Measurements from ENCODE around the gene DUSP1.
A peak's percentile ranks its signal among the peaks of the same experiment; 100 is the strongest.

DUSP1 gene

DNA sequence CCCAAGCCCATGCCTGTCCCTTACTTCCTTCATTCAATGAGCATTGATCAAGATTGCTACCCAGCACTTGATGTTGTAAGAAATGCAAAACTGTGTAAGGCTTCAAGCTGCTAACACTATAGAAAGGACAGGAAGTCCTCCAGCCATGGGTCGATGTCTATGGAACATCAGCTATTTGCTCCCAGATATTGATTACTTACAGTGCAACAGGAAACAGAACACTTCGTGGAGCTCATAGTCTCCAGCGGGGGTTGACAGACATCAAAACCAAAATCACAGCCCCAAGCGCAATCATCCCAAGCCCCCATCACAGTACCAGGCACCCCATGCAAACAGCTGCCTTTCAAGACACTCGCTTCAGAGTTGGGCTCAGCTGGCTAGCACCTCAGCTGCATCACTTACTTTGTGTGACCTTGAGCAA lies 26.8 kb upstream of the DUSP1 start:
- Histone ChIP-seq H3K27ac (ENCODE audit: insufficient read depth, low read depth, low read length, poor library complexity, severe bottlenecking) (no peak overlapping the region), H3K4me3 (ENCODE audit: insufficient read depth, low read depth, low read length) (no peak overlapping the region), H3K36me3 (ENCODE audit: control insufficient read depth, insufficient read depth, low read length) (no peaks in the 10 kb centered on the region), H3K9me3 (ENCODE audit: control insufficient read depth, low read length) (no peaks in the 10 kb centered on the region), H3K4me1 (ENCODE audit: control insufficient read depth, insufficient read depth, low read length) (no peaks in the 10 kb centered on the region), H3K27me3 (ENCODE audit: control insufficient read depth, insufficient read depth, low read length, poor library complexity, severe bottlenecking) (no peaks in the 10 kb centered on the region)
- 75 to 83% methylated on average over 5 of the region's 5 CpGs for WGBS, 2 experiments

DNA sequence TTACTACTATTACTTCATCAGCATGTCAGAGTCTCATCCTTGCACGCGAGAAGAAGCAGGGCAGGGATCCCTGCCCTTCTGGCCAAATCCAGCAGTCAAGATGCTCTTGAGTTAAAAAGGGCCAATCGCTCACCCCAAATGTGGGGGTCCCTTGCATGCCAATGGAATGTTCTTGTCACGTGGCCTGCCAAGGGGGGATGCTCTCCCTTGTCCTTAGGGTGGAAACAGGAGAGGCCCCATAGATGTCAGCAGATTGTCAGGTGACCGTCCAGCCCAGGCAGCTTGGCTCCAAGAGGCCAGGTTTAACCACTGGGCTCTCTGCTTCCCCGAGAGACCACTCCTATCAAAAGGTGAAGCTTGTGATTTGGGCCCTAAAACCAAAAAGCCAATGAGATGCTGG lies 25.3 kb upstream of the DUSP1 start:
- no peaks in the 10 kb centered on the region for H3K27me3 ChIP-seq (ENCODE audit: control insufficient read depth, insufficient read depth, low read length, poor library complexity, severe bottlenecking)
- no peaks in the 10 kb centered on the region for H3K4me1 ChIP-seq (ENCODE audit: control insufficient read depth, insufficient read depth, low read length)
- H3K4me3 ChIP-seq (ENCODE audit: insufficient read depth, low read depth, low read length): no peak overlapping the region
- H3K9me3 ChIP-seq (ENCODE audit: control insufficient read depth, low read length): no peaks in the 10 kb centered on the region
- H3K36me3 ChIP-seq (ENCODE audit: control insufficient read depth, insufficient read depth, low read length): no peaks in the 10 kb centered on the region
- H3K27ac ChIP-seq (ENCODE audit: insufficient read depth, low read depth, low read length, poor library complexity, severe bottlenecking): no peak overlapping the region
- 89 to 94% methylated on average over 6 of the region's 6 CpGs for WGBS, 2 experiments

DNA sequence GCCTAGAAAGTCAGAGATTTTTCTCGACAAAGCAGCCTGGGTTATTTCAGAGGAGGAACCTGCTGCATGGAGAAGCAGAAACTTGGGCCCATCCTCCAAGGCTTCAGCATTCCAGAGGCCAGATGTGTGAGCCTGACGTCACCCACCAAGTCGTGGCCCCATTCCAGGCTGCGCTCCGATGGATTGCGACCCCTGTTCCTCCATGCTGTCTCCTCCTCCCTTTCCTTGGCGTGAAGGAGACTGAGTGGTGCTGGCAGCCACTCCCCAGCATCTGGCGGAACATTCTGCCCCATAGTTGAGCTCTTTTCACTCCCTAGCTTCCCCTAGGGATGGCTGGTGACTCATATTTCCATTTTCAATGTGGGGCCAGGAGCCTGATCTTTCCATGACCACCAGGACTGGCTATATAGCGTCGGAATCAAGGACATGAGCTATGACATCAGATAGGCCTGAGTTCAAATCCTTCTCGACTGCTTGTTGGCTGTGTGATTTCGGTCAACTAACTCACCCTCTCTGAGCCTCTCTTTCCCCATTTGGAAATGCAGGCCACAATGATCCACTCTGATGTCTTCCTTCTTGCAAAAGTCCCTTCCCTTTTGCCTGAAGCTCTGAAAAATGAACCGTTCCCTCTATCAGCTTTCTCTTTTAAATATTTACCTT lies 24.5 kb upstream of the DUSP1 start:
- Histone ChIP-seq H3K36me3 (ENCODE audit: control insufficient read depth, insufficient read depth, low read length) (no peaks in the 10 kb centered on the region), H3K4me3 (ENCODE audit: insufficient read depth, low read depth, low read length) (no peak overlapping the region), H3K9me3 (ENCODE audit: control insufficient read depth, low read length) (no peaks in the 10 kb centered on the region), H3K27me3 (ENCODE audit: control insufficient read depth, insufficient read depth, low read length, poor library complexity, severe bottlenecking) (no peaks in the 10 kb centered on the region), H3K4me1 (ENCODE audit: control insufficient read depth, insufficient read depth, low read length) (no peaks in the 10 kb centered on the region), H3K27ac (ENCODE audit: insufficient read depth, low read depth, low read length, poor library complexity, severe bottlenecking) (no peak overlapping the region)
- 82 to 83% methylated on average over 13 of the region's 13 CpGs for WGBS, 2 experiments

DNA sequence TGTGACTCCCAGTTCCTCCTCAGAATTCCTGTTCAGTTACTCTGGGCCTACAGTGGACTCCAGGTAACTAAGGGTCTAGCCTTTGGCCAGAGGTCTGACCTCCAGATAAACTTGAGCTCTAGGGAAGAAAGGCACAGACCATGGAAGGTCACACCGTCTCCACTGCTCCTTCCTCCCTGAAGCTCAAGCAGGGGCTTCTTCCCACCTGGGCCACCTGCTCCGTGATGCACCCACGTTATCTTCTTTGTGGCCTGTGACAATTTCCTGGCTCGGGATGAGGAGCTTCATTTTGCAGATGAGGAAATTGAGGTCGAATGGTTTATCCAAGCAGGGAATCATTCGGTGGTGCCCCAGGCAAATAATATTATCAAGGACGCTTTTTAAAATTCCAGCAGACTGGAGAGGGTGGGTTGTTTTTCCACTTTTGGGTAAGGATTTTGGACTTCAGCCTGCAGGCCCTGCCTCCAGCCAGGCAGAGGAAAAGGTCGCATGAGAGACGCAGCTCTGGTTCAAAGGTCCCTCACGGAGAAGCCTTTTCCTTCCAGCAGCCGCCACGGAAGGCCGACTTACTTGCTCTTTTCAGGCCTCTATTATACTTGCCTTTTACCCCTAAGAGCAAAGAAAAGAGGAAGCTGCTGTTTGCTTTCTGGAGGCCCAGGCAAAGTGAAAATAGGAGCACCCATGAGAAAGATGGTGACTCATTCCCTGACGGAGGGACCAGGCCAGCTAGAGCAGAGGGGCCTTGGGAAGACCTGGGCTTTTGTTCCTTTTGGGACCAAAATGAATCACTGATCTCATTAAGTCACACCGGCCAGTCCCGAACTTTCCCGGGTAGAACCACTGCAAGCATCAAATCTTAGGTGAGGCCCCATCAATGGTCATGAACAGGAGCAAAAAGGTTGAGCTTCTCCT lies 22.8 kb upstream of the DUSP1 start:
- WGBS, 2 experiments: 91 to 92% methylated on average over 17 of the region's 17 CpGs
- no peaks in the 10 kb centered on the region for H3K27me3 ChIP-seq (ENCODE audit: control insufficient read depth, insufficient read depth, low read length, poor library complexity, severe bottlenecking)
- H3K9me3 ChIP-seq (ENCODE audit: control insufficient read depth, low read length): no peaks in the 10 kb centered on the region
- H3K4me3 ChIP-seq (ENCODE audit: insufficient read depth, low read depth, low read length): no peak overlapping the region
- peaks cover 11% of the 10 kb centered on the region for H3K4me1 ChIP-seq (ENCODE audit: control insufficient read depth, insufficient read depth, low read length)
- no peaks in the 10 kb centered on the region for H3K36me3 ChIP-seq (ENCODE audit: control insufficient read depth, insufficient read depth, low read length)
- H3K27ac ChIP-seq (ENCODE audit: insufficient read depth, low read depth, low read length, poor library complexity, severe bottlenecking): peak overlapping the region; percentile 26

DNA sequence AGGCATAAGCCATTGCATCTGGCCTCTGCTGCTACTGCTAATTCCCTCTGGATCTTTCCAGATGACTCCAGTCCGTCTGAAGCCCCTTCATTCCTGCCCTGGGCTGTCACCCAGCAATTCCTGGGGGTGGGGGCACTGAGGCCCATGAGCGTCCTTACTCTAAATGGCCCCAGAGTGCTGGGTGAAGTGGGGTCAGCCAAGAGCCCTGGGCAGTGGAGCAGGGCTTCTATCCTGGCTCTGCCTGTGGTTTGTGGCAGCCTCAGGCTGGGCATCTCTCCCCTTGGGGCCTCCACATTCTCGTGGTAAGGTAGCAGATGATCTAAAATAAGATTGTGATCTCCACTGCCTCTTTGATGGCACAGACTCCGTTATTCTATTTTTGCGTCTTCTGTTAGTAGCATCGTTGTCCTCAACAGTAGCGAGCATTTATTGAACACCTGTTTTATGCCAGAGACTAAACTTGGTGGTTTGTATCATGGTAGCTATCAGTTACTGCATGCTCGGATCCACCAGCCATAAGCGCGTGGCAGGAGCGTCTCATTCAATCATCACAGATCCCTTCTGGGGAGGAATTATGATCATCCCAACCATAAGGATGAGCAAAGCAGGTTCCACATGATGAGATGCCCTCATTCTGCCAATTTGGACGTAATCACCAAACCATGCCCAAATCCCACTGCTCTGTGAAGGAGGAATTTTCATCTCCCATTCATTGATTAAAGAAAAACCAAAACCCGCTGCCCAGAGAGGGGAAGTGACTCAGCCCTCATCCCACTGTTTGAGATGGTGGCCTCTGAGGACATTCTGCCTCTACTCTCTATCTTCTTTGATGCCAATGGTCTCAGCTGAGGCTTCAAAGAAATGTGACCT lies 21.9 kb upstream of the DUSP1 start:
- no peak overlapping the region for H3K4me3 ChIP-seq (ENCODE audit: insufficient read depth, low read depth, low read length)
- no peaks in the 10 kb centered on the region for H3K9me3 ChIP-seq (ENCODE audit: control insufficient read depth, low read length)
- H3K36me3 ChIP-seq (ENCODE audit: control insufficient read depth, insufficient read depth, low read length): no peaks in the 10 kb centered on the region
- H3K27me3 ChIP-seq (ENCODE audit: control insufficient read depth, insufficient read depth, low read length, poor library complexity, severe bottlenecking): no peaks in the 10 kb centered on the region
- no peak overlapping the region for H3K27ac ChIP-seq (ENCODE audit: insufficient read depth, low read depth, low read length, poor library complexity, severe bottlenecking)
- peaks cover 11% of the 10 kb centered on the region for H3K4me1 ChIP-seq (ENCODE audit: control insufficient read depth, insufficient read depth, low read length)
- 92 to 95% methylated on average over 13 of the region's 13 CpGs for WGBS, 2 experiments

DNA sequence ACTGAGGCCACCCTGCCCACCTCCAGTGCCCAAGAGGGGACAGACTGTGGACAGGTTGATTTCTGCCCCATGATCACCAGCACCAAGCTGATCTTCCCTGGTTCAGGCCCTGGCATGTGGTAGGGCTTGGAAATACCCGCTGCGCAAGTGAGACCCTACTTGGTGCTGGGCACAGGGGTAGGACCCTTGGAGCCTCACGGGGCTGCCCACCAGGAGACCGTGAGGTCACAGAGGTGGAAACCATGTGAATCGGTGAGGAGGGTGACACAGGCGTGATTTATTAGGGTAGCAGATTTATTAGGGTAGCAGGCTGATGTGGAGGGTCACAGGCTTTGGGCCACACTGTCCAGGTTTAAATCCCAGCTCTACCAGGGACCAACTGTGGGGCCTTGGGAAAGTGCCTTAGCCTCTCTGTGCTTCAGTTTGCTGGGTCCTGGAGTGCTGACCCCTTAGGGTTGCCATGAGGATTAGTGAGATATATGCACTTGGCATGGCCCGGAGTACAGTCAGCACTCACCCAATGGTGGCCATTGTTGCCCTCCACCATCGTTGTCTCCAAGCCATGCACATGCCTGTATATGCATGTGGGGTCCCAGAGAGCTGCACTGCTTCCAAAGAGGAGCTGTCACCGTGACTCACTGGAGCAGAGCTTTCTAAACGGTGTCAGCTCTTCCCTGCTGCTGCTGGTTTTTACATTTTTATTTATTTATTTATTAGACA lies 20.9 kb upstream of the DUSP1 start:
- 93% methylated on average over 10 of the region's 10 CpGs for WGBS, 2 experiments
- Histone ChIP-seq H3K27ac (ENCODE audit: insufficient read depth, low read depth, low read length, poor library complexity, severe bottlenecking) (no peak overlapping the region), H3K4me1 (ENCODE audit: control insufficient read depth, insufficient read depth, low read length) (peaks cover 11% of the 10 kb centered on the region), H3K4me3 (ENCODE audit: insufficient read depth, low read depth, low read length) (no peak overlapping the region), H3K9me3 (ENCODE audit: control insufficient read depth, low read length) (no peaks in the 10 kb centered on the region), H3K27me3 (ENCODE audit: control insufficient read depth, insufficient read depth, low read length, poor library complexity, severe bottlenecking) (no peaks in the 10 kb centered on the region), H3K36me3 (ENCODE audit: control insufficient read depth, insufficient read depth, low read length) (no peaks in the 10 kb centered on the region)

DNA sequence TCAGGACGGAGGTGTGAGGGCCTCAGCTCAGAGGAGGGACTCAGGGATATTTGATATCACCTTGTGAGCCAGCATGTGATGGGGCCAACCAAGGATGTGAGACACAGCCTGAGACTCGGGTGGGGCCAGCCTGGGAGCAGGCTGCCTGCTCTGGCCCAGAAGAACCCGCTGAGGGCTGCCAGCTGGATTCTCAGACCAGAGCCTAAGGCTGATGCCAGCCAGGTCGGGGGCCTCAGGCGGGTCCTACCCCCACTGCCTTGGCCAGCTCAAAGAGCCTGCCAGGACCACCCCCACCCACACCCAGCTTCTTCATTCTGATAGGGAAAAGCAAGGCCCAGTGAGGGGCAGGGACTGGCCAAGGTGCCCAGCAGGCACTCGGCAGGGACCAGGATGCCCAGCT lies 20.3 kb upstream of the DUSP1 start:
- Histone ChIP-seq H3K27ac (ENCODE audit: insufficient read depth, low read depth, low read length, poor library complexity, severe bottlenecking) (no peak overlapping the region), H3K27me3 (ENCODE audit: control insufficient read depth, insufficient read depth, low read length, poor library complexity, severe bottlenecking) (no peaks in the 10 kb centered on the region), H3K9me3 (ENCODE audit: control insufficient read depth, low read length) (no peaks in the 10 kb centered on the region), H3K4me1 (ENCODE audit: control insufficient read depth, insufficient read depth, low read length) (peaks cover 11% of the 10 kb centered on the region), H3K36me3 (ENCODE audit: control insufficient read depth, insufficient read depth, low read length) (no peaks in the 10 kb centered on the region), H3K4me3 (ENCODE audit: insufficient read depth, low read depth, low read length) (no peak overlapping the region)
- 92 to 93% methylated on average over 6 of the region's 6 CpGs for WGBS, 2 experiments

DNA sequence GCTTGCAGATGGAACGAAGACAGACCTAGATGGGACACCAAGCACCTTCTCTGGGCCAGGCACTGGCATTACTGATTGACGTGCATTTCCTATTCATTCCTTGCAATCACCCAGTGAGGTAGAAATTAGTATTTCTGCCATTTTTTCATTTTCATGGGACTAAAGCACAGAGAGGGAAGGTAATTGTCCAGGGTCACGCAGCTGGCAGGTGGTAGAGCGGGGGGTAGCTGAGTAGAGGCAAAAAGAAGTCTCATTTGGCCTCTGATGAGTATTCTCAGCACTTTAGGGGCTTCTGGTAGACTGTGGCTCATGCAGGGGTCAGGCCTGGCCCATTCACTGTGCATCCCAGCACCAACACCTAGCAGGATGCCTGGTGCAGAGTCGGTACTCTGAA lies 19.5 kb upstream of the DUSP1 start:
- 91 to 93% methylated on average over 5 of the region's 5 CpGs for WGBS, 2 experiments
- no peaks in the 10 kb centered on the region for H3K27me3 ChIP-seq (ENCODE audit: control insufficient read depth, insufficient read depth, low read length, poor library complexity, severe bottlenecking)
- H3K4me3 ChIP-seq (ENCODE audit: insufficient read depth, low read depth, low read length): no peak overlapping the region
- H3K36me3 ChIP-seq (ENCODE audit: control insufficient read depth, insufficient read depth, low read length): no peaks in the 10 kb centered on the region
- peaks cover 11% of the 10 kb centered on the region for H3K4me1 ChIP-seq (ENCODE audit: control insufficient read depth, insufficient read depth, low read length)
- H3K9me3 ChIP-seq (ENCODE audit: control insufficient read depth, low read length): no peaks in the 10 kb centered on the region
- no peak overlapping the region for H3K27ac ChIP-seq (ENCODE audit: insufficient read depth, low read depth, low read length, poor library complexity, severe bottlenecking)

DNA sequence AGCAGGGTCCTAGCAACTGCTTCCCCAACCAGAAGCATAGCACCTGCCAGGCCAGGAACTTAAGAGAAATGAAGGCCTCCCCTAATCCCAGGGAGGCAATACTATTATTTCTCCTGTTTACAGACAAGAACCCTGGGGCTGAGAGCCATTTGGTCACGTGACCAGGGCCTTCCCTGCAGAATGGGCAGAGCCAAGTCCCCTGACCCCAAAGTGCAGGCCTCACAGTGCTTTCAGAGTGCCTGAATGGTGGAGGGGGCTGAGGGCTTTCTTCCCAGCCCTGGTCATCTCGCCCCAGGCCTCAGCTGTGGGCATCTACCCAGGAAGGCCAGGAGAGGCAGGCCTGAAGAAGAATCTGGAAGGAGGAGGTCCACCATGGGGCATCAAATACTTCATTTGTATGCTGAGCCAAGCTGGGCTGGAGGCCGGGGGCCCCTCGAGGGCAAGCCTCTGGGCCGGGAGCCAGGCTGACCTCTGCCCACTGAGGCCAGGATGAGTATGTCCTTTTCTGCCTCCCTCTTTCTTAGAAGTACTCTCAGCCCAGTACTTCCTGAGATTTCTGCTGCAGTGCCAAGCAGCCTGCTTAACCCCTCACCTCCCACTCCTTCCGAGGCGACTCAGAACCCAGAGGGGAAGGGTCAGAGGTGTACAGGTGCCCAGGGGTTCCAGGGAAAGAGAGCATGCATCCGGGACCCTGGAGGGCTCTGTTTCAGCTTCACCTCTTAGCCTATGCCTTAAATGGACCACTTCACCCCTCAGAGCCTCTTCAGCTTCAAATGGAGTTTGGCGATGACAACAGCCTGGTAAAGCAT lies 18.9 kb upstream of the DUSP1 start:
- H3K4me3 ChIP-seq (ENCODE audit: insufficient read depth, low read depth, low read length): no peak overlapping the region
- no peaks in the 10 kb centered on the region for H3K27me3 ChIP-seq (ENCODE audit: control insufficient read depth, insufficient read depth, low read length, poor library complexity, severe bottlenecking)
- 84 to 85% methylated on average over 9 of the region's 9 CpGs for WGBS, 2 experiments
- no peaks in the 10 kb centered on the region for H3K36me3 ChIP-seq (ENCODE audit: control insufficient read depth, insufficient read depth, low read length)
- no peaks in the 10 kb centered on the region for H3K9me3 ChIP-seq (ENCODE audit: control insufficient read depth, low read length)
- peaks cover 11% of the 10 kb centered on the region for H3K4me1 ChIP-seq (ENCODE audit: control insufficient read depth, insufficient read depth, low read length)
- no peak overlapping the region for H3K27ac ChIP-seq (ENCODE audit: insufficient read depth, low read depth, low read length, poor library complexity, severe bottlenecking)
